SKM-1 treated with dmso at 0.1 percent for 144 hours (cell line): ENCODE data around the gene SORCS2.

ENCODE experiments used
- DNase-seq: peaks from one replicate; lab custom pipeline; 2025; ENCODE audit not compliant: unreplicated experiment; lab: John Stamatoyannopoulos, UW

Gene SORCS2

GRCh38 chr4:7192252-7193029 lies at the start of gene SORCS2:
Gene SORCS2 (plus strand): TSS chr4:7192538.
- peak; percentile 65 for DNase-seq

GRCh38 chr4:7144374-7145290 lies 47.7 kb upstream of the SORCS2 start:
- DNase-seq = no peak

DNA sequence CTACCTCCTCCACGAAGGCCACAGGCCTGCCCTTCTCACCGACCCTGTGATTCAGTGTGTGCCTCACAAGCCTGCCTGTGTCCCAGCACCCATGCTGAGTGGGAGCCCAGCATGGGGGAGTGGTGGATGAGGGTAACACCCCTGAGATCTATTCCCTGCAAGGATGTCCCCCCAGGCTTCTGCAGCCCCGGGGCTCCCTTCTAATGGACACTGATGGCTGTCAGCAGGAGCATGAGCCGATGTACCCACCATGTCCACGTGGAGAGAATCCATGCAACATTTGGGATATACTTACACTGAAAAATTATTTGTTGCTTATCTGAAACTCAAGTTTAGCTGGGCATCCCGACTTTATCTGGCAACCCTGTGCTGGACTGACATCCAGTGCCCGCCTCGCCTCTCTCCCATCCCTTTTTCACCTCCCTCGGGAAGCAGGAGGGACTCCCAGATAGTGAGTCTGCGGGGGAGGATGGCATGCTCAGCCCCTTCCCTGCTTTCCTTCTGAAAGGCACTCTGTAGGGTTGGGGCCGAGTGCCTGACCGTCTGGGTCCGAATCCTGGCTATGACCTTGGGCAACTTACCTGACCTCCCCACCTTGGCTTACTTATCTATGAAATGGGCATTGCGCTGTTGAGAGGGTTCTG lies 46.9 kb upstream of the SORCS2 start:
- DNase-seq = no peak

DNA sequence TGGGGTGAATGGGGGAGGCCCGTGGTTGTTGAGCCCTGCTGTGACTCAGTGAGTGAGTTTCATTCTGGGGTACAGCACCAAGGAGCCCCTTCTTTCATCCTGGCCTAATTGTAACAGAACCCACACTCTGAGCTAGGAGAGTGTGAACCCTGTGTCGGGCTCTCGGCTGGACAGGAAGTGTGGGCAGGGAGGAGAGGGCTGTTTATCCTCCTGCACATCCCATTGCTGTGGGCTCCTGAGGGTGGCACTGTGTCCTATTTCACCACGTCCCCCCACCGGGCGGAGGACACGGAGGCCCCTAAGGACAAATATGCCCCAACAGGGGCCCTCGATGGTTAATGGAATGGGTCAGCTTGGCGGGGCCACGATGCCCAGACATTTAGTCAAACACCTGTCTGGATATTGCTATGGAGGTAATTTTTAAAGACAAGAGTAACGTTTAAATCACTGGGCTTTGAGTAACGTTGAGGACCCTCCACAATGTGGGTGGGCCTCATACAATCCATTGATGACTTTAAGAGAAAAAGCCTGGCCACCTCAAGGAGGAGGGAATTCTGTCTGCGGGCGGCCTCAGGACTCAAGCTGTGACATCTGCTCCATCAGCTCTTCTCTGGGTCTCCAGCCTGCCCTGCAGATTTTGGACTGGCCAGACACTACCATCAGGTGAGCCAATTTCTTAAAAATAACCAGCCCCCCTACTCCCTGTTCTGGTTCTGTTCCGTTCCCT lies 46.1 kb upstream of the SORCS2 start:
- DNase-seq = no peak

GRCh38 chr4:7146786-7147115 lies 45.6 kb upstream of the SORCS2 start:
- DNase-seq = no peak

DNA sequence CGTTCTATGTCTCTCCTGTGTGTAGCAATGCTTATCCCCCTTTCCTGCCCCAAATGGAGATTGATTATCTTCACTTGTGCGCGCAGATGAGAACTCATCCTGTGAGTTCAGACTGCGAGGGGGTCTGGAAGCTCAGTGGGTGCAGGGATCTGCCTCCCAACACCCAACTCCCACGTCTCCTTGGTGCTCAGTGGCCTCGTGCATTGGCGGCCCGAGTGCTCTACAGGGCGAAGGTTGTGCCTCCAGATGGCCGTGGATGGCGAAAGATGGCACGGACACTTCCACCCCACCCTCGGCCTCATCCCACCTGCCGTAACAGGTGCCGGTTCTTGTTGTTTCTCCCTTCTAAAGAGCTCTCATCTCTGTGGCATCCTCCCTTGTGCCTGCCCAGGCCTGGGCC lies 45.1 kb upstream of the SORCS2 start:
- DNase-seq = no peak

DNA sequence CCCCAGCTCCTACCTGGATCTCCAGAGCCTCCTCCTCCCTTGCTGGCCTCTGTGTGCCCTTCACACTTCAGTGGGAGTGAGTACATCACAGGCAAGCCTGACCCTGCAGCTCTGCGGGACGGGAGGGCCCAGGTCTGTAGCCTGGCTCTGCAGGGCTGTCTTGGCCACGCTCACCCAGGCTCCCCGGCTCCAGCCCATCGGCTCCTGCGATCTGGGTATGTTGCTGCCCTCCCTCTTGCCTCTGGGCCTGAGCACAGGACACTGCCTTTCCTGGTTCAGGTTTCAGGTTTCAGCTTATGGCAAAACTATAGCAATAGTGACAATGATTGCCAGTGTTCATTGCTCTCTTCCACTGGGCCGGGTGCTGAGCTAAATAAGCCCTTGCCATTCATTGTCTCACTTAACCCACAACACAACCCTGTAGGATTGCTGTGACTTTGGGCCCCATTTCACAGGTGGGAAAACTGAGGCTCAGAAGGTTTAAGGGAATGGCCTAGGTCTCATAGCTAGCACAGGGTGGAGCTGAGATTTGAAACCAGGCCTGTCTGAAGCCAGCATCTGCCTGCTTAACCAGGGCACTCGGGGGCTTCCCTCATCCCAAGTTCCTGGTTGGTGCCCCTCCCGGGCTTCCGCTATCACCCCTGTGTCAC lies 44.6 kb upstream of the SORCS2 start:
- DNase-seq = no peak

GRCh38 chr4:7148337-7148736 lies 44.0 kb upstream of the SORCS2 start:
- no peak for DNase-seq

DNA sequence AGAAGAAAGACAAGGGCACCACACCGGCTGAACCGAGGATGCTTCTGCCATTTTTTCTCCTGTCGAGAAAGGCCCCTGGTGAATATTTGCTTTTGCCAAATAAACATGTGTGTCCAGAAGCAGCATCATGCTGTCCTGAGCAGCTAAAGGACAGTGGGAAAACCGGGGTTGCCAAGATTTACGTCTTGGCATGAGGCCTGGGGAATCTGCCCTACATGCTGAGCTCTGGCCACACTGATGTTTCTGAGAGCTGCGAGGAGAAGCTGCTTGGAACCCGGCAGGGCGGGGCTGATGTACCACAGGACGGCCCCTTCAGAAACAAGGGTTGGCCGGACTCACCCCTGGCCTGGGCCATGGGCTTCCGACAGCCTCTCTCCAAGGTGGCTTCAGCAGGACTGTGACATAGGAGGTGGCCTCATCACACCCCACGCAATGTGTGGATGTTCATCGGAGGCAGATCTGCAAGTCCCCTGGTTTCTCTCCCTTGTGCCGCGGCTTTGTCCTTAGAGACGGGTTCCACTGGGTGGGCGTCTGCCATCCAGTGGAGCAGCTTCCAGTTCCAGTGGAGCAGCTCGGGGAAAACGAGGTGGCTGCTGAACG lies 42.2 kb upstream of the SORCS2 start:
- DNase-seq = no peak

GRCh38 chr4:7151668-7152227 lies 40.6 kb upstream of the SORCS2 start:
- no peak for DNase-seq

DNA sequence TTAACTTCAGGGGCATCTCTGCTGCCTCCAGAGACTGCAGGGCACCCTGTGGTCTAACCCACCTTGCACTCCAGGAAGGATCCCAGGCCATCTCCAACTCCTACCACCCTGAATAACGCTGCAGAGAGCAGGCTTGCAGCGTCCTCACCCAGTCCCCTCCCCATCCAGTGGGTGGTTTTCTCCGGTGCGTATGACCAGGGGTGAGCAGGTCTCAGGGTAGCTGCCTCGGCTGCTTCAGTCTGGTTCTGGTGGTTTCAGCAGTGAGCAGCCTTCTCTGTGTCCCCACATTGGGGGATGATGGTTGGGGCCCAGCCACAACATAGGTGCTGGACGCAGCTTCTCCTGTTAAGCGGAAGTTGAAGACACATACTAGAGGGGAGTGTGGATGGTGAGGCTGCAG lies 38.6 kb upstream of the SORCS2 start:
- DNase-seq = no peak

DNA sequence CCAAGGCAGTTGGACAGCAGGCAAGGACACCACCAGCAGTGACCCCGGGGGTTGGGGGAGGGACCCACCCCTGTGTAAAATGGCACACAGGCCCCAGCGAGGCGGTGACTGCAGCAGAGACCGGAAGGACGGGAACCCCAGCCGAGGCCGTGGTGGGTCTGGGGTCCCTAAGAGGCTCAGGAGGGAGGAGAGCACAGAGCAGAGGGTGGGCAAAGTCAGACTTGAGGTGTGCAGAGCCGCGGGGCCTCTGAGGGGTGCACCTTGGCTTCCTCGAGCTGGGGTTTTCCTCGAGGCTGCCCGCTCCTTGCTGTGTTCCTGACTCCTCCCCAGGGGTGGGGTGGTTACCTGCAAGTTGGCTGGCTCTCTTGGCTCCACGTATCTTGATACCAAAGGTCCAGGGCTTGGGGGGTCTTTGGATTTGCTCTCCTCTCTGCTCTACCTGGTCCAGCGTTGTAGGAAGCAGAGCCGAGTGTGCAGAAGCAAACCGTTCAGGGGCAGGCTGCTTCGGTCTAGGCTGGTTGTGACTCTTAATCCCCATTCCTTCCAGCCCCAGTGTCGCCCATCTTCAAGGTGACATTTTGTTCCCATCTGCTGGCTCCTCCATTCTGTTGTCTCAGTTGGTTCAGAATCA lies 37.9 kb upstream of the SORCS2 start:
- no peak for DNase-seq

DNA sequence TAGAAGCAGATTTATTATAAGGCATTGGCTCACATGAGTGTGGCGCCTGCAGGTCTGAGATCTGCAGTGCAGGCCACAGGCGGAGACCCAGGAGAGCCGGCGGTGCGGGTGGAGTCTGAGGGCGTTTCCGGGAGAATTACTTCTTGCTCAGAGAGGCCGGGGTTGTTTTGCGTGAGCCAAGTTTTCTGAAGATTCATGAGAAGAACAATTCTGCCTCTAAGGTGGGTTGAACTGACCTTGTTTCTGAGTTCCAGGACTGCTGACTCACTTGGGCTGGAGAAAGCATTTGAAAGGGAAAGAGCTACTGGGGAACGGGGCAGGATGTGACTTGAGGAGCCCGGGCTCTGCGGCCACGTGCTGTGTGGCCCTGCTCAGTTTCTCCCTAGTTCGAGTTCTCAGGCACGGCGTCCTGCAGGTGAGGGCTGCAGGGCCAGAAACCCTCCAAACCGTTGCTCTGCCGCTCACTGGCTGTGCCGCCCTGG lies 36.7 kb upstream of the SORCS2 start:
- no peak for DNase-seq

DNA sequence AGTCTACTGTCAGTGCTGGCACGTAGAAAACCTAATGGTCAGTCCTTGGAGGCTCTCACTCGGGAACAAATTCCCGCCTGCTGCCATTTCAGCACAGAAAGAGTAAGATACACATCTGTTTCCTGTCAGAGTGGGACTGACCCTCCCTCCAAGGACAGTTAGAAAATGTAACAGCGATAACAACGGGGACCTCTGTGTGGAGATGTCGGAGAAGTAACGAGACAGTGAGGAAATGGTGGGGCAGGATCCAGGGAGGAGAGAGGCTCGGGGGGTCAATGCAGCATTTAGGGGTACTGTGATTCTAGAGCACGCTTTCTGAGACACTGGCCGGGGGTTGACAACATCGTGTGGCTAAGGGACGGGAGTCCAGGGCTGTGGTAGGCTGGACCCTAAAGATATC lies 36.0 kb upstream of the SORCS2 start:
- no peak for DNase-seq

DNA sequence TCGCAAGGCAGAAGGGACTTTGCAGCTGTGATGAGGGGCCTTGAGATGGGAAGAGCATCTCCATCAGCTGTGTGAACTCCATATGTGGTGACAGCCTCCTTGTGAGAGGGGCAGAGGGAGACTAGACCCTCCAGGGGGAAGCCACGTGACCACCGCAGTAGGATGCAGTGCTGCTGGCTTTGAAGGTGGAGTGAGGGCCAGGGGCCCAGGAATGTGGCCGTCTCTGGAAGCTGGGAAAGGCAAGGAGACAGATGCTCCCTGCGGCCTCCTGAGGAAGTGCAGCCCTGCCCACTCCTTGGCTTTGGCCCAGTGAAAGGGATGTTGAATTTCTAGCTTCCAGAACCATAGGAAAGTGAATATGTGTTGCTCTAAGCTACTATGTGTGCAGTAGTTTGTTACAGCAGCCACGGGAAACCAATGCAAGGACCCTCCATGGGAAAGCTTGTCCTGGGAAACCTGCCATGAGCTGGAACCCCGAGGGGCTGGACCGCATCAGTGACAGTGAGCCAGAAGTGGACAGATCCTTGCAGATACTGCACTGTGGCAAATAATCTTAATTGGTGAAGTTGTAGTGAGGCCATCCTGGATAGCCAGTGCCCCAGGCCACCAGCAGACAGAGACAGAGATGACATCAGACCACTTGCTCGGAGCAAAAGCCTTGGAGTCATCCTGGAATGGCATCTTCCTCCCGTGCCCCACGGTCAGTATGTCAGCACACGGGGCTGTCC lies 35.4 kb upstream of the SORCS2 start:
- DNase-seq = no peak

DNA sequence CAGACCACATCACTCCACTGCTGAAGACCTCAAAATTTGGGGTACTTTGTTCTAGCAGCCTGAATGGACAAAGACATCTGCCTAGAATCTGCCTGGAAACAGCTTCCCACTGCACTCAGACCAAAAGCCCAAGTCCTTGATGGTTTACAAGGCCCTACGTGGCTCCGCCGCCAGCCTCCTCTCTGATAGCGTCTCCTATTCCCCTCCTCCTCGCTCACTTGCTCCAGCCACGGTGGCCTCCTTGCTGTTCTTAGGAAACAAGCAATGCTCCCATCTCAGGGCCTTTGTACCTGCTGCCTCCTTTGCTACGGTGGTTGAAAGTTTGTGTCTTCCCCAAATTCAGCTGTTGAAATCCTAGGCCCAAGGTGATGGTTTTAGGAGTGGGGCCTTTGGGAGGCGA lies 34.7 kb upstream of the SORCS2 start:
- DNase-seq = no peak

DNA sequence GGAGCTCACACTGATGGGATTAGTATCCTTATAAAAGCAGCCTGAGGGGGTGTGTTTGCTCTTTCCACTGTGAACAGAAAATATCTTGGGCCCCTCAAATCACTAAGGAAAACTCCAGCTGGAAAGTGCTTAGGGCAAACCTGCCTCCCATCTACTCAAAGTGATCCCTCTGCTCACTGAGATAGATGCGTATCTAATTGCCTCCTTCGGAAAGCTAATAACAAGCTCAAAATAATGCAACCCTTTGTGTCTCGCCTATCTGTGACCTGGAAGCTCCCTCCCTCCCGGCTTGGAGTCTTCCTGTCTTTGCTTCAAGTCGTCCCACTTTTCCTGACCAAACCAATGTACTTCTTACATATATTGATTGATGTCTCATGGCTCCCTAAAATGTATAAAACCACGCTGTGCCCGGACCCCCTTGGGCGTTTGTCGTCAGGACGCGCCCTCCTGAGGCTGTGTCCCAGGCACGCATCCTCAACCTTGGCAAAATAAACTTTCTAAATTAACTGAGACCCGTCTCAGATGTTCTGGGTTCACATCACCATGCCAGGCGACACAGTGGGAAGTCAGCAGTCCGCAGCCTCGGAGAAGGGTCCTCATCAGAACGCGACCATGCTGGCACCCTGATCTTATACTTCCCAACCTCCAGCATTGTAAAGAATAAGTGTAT lies 34.1 kb upstream of the SORCS2 start:
- DNase-seq = no peak

GRCh38 chr4:7158991-7159390 lies 33.3 kb upstream of the SORCS2 start:
- no peak for DNase-seq
